OCI-LY1 (cell line): Measurements from ENCODE around the gene CCDC12.

Experiments
- H2AFZ ChIP-seq: fragments of 200-600 bp; sonication (generic), shearing (Covaris generic); 2 replicates; pipeline ENCODE4 v1.6.0; 2014; ENCODE audit warnings: antibody characterized with exemption, mild to moderate bottlenecking, low read length
- H3F3A ChIP-seq: fragments of 200-600 bp; sonication (generic), shearing (Covaris generic); 2 replicates; pipeline ENCODE4 v1.6.0; 2014; ENCODE audit warnings: mild to moderate bottlenecking, antibody characterized with exemption, low read length, moderate library complexity; ENCODE audit not compliant: insufficient read depth
- H3K27ac ChIP-seq: fragments of 200-600 bp; sonication (generic); 2 replicates; pipeline ENCODE4 v1.5.1; 2014; ENCODE audit warnings: low read length, mixed run types, mild to moderate bottlenecking, low read depth; ENCODE audit not compliant: poor library complexity, severe bottlenecking
- H3K27me3 ChIP-seq: fragments of 200-600 bp; sonication (generic); 2 replicates; pipeline ENCODE4 v1.6.0; 2014; ENCODE audit warnings: antibody characterized with exemption, mild to moderate bottlenecking, low read length, moderate library complexity; ENCODE audit not compliant: insufficient read depth
- H3K36me3 ChIP-seq: fragments of 200-600 bp; sonication (generic); 2 replicates; pipeline ENCODE4 v1.6.1; 2014; ENCODE audit warnings: mild to moderate bottlenecking, antibody characterized with exemption, low read length, moderate library complexity, mixed read lengths; ENCODE audit not compliant: insufficient read depth
- H3K4me1 ChIP-seq: fragments of 200-600 bp; sonication (generic); 2 replicates; pipeline ENCODE4 v1.5.1; 2014; ENCODE audit warnings: mild to moderate bottlenecking, low read length, moderate library complexity; ENCODE audit not compliant: insufficient read depth, severe bottlenecking
- H3K4me2 ChIP-seq: fragments of 200-600 bp; sonication (generic), shearing (Covaris generic); 2 replicates; pipeline ENCODE4 v1.6.1; 2014; ENCODE audit warnings: low read length
- H3K4me3 ChIP-seq: fragments of 200-600 bp; sonication (generic); 2 replicates; pipeline ENCODE4 v1.5.1; 2014; ENCODE audit warnings: low read length, low read depth, mild to moderate bottlenecking, mixed read lengths; ENCODE audit not compliant: poor library complexity, severe bottlenecking
- H3K79me2 ChIP-seq: fragments of 200-600 bp; shearing (Covaris generic); 2 replicates; pipeline ENCODE4 v1.6.1; 2016; ENCODE audit warnings: mixed run types, low read length, mixed read lengths; ENCODE audit not compliant: insufficient read depth
- H3K9ac ChIP-seq: fragments of 200-600 bp; sonication (generic), shearing (Covaris generic); 2 replicates; pipeline ENCODE4 v1.6.1; 2014; ENCODE audit warnings: mild to moderate bottlenecking, low read length, mixed read lengths
- H3K9me2 ChIP-seq: fragments of 200-600 bp; sonication (generic), shearing (Covaris generic); 2 replicates; pipeline ENCODE4 v1.6.1; 2014; ENCODE audit warnings: low read depth, mild to moderate bottlenecking, low read length, mixed read lengths
- H3K9me3 ChIP-seq: fragments of 200-600 bp; shearing (Covaris generic); 2 replicates; pipeline ENCODE4 v1.6.1; 2014; ENCODE audit warnings: low read length, mixed read lengths
- H4K20me1 ChIP-seq: fragments of 200-600 bp; sonication (generic), shearing (Covaris generic); 2 replicates; pipeline ENCODE4 v1.6.0; 2016; ENCODE audit warnings: mild to moderate bottlenecking, low read length; ENCODE audit not compliant: insufficient read depth
- EZH2 ChIP-seq: fragments of 200-600 bp; sonication (generic), shearing (Covaris generic); IDR thresholded peaks from 2 replicates; pipeline ENCODE4 v1.8.0; 2017; ENCODE audit warnings: borderline replicate concordance, mixed run types, mild to moderate bottlenecking, antibody characterized with exemption, low read length, moderate library complexity, mixed read lengths
- TF ChIP-seq, protein P1 (sequence below): fragments of 200-600 bp; sonication (generic), shearing (Covaris generic); IDR thresholded peaks from 2 replicates; pipeline ENCODE4 v1.5.1; 2017; ENCODE audit warnings: mild to moderate bottlenecking, antibody characterized with exemption, low read length, moderate library complexity, mixed read lengths

The CCDC12 gene

DNA sequence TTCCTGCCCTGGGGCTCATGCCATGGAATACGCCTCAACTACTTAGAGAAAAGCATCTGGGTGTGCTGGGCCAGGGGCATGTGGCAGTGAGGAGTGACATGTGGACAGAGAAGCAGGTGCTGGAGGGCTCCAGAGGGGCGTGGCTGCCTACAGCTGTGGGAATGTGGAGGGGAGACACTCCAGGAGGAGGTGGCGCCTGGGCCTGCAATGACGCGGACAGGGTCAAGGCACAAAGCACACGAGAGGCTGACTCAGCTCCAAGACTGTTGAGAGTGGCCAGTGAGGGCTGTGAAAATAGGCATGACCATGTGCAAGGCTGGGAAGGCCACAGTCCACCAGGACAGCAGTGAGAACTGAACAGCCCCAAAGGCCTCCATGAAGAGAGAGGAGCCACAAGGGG, 50.5 kb downstream of the CCDC12 start:
- peak overlapping the region; percentile 58; the same call in 1 of the 2 replicates for H3K9ac ChIP-seq
- H3K9me2 ChIP-seq = no peaks in the 10 kb centered on the region
- peak overlapping the region; percentile 36 for H3K4me3 ChIP-seq
- 0 out of 2 replicates have a peak, but pooled peaks cover 3% of the 10 kb centered on the region for H3K9me3 ChIP-seq
- peak overlapping the region; percentile 54 for H3K4me2 ChIP-seq
- H3K36me3 ChIP-seq = peaks cover 71% of the 10 kb centered on the region
- peaks cover 53% of the 10 kb centered on the region for H3K4me1 ChIP-seq
- no peaks in the 10 kb centered on the region for H3K79me2 ChIP-seq
- peak overlapping the region; percentile 96 for H3K27ac ChIP-seq
- no peaks in the 10 kb centered on the region for H3K27me3 ChIP-seq
- no peak overlapping the region for H2AFZ ChIP-seq
- no peaks in the 10 kb centered on the region for H4K20me1 ChIP-seq
- peaks cover 9% of the 10 kb centered on the region; the same call in 1 of the 2 replicates for H3F3A ChIP-seq
- TF ChIP-seq EZH2 = no peak
- TF ChIP-seq, protein P1, sequence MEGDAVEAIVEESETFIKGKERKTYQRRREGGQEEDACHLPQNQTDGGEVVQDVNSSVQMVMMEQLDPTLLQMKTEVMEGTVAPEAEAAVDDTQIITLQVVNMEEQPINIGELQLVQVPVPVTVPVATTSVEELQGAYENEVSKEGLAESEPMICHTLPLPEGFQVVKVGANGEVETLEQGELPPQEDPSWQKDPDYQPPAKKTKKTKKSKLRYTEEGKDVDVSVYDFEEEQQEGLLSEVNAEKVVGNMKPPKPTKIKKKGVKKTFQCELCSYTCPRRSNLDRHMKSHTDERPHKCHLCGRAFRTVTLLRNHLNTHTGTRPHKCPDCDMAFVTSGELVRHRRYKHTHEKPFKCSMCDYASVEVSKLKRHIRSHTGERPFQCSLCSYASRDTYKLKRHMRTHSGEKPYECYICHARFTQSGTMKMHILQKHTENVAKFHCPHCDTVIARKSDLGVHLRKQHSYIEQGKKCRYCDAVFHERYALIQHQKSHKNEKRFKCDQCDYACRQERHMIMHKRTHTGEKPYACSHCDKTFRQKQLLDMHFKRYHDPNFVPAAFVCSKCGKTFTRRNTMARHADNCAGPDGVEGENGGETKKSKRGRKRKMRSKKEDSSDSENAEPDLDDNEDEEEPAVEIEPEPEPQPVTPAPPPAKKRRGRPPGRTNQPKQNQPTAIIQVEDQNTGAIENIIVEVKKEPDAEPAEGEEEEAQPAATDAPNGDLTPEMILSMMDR = no peak

DNA sequence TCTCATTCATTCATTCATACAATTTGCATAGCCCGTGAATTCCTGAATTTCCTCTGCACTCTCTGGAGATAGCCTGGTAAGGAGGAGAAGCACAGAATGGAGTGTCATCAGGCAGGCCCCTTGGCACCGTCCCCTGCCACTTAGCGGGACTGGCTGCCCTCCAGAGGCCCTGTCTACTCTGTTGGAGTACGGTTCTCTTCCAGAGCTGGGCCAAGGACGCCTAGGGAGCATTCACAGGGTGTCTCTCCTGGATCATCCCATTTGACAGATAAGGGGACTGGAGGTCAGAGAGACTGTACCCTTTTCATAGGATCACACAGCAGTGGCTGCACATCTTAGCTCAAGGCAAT, 51.0 kb downstream of the CCDC12 start:
- Histone ChIP-seq H3K4me3 (no peak overlapping the region), H3K79me2 (no peaks in the 10 kb centered on the region), H3K9me2 (no peaks in the 10 kb centered on the region), H3K27me3 (no peaks in the 10 kb centered on the region), H3K4me2 (no peak overlapping the region), H3K36me3 (peaks cover 72% of the 10 kb centered on the region), H3F3A (peaks cover 9% of the 10 kb centered on the region; the same call in 1 of the 2 replicates), H3K9me3 (0 out of 2 replicates have a peak, but pooled peaks cover 3% of the 10 kb centered on the region), H3K27ac (peak overlapping the region; percentile 96), H2AFZ (no peak overlapping the region), H4K20me1 (no peaks in the 10 kb centered on the region), H3K4me1 (peaks cover 48% of the 10 kb centered on the region), H3K9ac (no peak overlapping the region; the same call in 1 of the 2 replicates)
- TF ChIP-seq, protein P1 = no peak
- TF ChIP-seq EZH2 = no peak

DNA sequence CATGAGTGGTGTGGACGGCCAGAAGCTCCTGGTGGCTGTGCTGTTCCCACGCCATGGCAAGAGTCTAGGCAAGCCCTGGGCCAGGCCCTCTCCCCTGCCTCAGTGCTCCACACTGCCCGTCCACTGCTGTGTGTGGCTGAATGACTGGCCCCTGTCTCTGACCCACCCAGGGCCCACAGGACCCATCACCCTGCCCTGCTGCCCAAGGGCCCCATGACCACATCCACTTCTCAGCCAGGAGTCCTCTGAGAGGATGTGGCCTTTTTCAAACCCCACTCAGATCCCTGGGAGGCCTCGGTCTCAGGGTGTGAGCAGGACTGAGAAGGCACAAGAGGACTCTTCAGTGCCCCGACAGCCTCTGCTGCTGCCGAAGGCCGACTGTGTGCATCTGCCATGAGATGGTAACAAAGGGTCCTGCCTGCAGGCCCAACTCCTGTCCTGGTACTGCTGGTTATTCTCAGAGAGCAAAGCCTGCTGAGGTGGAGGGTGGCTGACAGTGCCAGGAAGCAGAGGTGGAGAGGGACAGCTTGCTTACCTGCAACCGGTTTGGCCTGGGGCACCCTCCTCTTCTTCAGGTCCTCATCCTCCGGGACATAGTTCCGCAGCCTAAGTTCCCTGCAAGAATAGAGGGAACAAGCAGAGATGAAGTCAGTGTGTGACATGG, 51.5 kb downstream of the CCDC12 start:
- Histone ChIP-seq H3K27me3 (no peaks in the 10 kb centered on the region), H3K9me2 (no peaks in the 10 kb centered on the region), H3K4me2 (no peak overlapping the region), H3K9me3 (0 out of 2 replicates have a peak, but pooled peaks cover 3% of the 10 kb centered on the region), H3F3A (peaks cover 9% of the 10 kb centered on the region; the same call in 1 of the 2 replicates), H4K20me1 (no peaks in the 10 kb centered on the region), H3K4me3 (no peak overlapping the region), H3K36me3 (peaks cover 77% of the 10 kb centered on the region), H2AFZ (no peak overlapping the region), H3K27ac (no peak overlapping the region), H3K79me2 (no peaks in the 10 kb centered on the region), H3K9ac (no peak overlapping the region), H3K4me1 (peaks cover 43% of the 10 kb centered on the region)
- TF ChIP-seq, protein P1 = no peak
- no peak for TF ChIP-seq EZH2
